Lower leg skin (tissue), 3 donors: ENCODE results near the gene BMP15.

Experiments used
- POLR2A ChIP-seq, 2 donors: fragments of 450-650 bp; IDR thresholded peaks; one replicate each; pipeline ENCODE4 v1.6.1; 2016 to 2017; ENCODE audit warnings: antibody characterized with exemption in 2 of 2, mild to moderate bottlenecking in 1 of 2, moderate library complexity in 1 of 2
- TF ChIP-seq, protein P1 (sequence below), 3 donors: fragments of 450-650 bp; IDR thresholded peaks; one replicate each; pipeline ENCODE4 v1.5.1; 2016; ENCODE audit warnings: antibody characterized with exemption in 3 of 3, mild to moderate bottlenecking in 3 of 3, moderate library complexity in 2 of 3

DNA sequence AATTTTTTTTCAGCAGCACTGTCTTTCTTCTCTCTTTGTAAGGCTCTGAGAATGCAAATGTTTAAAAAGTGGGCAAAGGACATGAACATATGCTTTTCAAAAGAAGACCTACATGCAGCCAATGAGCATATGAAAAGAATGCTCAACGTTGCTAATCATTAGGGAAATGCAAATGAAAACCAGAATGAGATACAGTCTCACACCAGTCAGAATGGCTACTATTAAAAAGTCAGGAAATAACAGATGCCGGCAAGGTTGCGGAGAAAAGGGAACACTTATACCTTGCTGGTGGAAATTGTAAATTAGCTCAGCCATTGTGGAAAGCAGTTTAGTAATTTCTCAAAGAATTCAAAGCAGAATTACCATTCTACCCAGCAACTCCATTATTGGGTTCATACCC, 51.6 kb downstream of the BMP15 start:
- TF ChIP-seq, protein P1, sequence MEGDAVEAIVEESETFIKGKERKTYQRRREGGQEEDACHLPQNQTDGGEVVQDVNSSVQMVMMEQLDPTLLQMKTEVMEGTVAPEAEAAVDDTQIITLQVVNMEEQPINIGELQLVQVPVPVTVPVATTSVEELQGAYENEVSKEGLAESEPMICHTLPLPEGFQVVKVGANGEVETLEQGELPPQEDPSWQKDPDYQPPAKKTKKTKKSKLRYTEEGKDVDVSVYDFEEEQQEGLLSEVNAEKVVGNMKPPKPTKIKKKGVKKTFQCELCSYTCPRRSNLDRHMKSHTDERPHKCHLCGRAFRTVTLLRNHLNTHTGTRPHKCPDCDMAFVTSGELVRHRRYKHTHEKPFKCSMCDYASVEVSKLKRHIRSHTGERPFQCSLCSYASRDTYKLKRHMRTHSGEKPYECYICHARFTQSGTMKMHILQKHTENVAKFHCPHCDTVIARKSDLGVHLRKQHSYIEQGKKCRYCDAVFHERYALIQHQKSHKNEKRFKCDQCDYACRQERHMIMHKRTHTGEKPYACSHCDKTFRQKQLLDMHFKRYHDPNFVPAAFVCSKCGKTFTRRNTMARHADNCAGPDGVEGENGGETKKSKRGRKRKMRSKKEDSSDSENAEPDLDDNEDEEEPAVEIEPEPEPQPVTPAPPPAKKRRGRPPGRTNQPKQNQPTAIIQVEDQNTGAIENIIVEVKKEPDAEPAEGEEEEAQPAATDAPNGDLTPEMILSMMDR (IDR thresholded peaks at IDR 0.05) = no peak
- no peak for TF ChIP-seq POLR2A (IDR thresholded peaks at IDR 0.05)
